NB4 (cell line): ENCODE measurements around the gene GPR35.

ENCODE experiments used
- DNase-seq: peaks from one replicate; pipeline ENCODE4 v3.0.0; 2010; ENCODE audit warnings: low read depth
- H3K4me3 ChIP-seq: one replicate; pipeline ENCODE4 v1.5.1; 2011; ENCODE audit warnings: mild to moderate bottlenecking, low read depth, low read length, moderate library complexity
- CTCF ChIP-seq: IDR thresholded peaks from one replicate; pipeline ENCODE4 v1.5.1; 2012; ENCODE audit warnings: low read depth, low read length
- MYC ChIP-seq: IDR thresholded peaks from 2 replicates; pipeline ENCODE4 v1.6.1; 2011; ENCODE audit warnings: low read depth, low read length
- POLR2A ChIP-seq: IDR thresholded peaks from 2 replicates; pipeline ENCODE4 v1.6.1; 2011; ENCODE audit warnings: mild to moderate bottlenecking; ENCODE audit not compliant: insufficient read length; ENCODE audit errors: extremely low read depth
- TF ChIP-seq, protein P1 (sequence below): IDR thresholded peaks from 2 replicates; pipeline ENCODE4 v1.6.1; 2011; ENCODE audit warnings: low read depth, low read length

Gene GPR35

DNA sequence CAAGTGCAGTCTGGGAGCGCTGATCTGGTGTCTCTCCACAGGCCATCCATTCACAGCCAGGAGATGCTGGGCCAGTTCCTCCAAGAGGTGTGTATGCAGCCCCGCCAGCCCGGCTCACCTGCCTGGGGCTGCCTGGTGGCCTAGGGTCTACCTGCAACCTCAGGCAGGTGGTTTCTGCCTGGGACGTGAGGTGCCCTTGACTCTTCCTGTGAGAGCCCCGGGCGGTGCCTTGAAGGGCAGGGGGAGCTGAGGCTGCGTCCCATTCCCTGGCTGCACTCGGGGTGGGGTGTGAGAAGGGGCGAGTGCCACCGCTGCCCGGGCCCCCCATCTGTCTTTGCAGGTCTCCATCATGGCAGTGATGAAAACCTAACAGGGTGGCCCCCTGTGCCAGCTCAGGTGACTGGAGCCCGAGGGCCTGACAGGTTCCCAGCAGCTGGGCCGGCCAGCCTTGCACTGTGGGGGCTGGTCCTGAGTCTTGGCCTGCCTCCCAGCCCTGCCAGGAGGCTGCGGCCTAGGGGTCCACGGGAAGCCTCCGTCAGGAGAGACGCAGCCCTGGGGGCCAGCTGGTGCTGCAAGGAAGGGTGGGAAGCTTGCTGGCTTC, 26.9 kb upstream of the GPR35 start:
- no peak overlapping the region for H3K4me3 ChIP-seq
- TF ChIP-seq POLR2A (no peak), CTCF (no peak), MYC (no peak)
- TF ChIP-seq, protein P1, sequence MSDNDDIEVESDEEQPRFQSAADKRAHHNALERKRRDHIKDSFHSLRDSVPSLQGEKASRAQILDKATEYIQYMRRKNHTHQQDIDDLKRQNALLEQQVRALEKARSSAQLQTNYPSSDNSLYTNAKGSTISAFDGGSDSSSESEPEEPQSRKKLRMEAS: no peak
- no peak for DNase-seq

DNA sequence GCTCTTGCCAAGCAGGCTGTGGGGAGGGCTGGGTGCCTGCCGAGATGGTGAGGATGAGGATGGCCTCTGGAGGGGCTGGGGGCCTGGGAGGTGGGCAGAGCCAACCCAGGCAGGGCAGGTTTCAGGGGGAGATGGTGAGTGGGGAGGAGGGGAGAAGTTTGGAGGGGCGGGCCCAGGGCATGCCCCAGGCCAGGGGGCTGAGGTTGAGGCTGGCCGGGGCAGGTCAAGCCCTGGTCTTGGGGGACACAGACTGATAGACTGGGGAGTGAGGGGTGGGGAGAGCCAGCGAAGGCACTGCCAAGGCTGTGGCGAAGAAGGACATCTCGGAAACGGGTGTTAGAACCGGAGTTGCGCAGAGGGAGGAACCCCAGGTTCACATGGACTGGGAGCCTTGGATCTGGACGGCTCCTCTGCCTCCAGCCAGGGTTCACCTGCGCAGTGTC, 26.1 kb upstream of the GPR35 start:
- DNase-seq: no peak
- TF ChIP-seq, protein P1: no peak
- TF ChIP-seq MYC (no peak), CTCF (no peak), POLR2A (no peak)

DNA sequence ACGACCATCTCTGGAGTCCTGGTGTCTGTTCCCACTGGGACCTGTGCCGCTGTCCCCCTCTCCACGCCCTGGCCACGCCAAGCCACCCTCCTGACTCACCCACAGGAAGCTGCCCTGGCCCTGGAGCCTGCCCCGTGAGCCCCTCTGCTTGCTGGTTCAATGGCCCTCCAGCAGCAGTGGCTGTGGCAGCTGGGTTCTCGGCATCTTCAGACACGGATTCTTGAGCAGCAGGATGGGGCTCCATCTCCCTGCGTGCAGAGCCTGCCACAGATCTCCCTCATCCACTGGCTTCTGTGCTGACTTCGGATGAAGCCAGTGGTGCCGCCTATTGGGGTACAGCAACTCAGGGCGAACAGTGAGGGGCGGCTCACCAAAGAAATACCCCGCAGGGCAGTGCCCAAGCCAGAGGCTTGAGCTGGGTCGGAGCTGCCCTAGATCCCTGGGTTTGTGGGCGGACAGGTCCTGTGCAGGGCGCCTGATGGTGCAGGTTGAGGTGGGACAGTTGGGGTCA, 24.8 kb upstream of the GPR35 start:
- DNase-seq: no peak
- no peak overlapping the region for H3K4me3 ChIP-seq
- TF ChIP-seq, protein P1: no peak
- TF ChIP-seq CTCF (no peak), MYC (no peak), POLR2A (no peak)

More for the DNA sequence above, 26.1 kb upstream of the GPR35 start:
- H3K4me3 ChIP-seq: no peak overlapping the region

GRCh38 chr2:240601061-240601830, 24.0 kb upstream of the GPR35 start:
- no peak overlapping the region for H3K4me3 ChIP-seq
- TF ChIP-seq POLR2A (no peak), CTCF (no peak), MYC (no peak)
- TF ChIP-seq, protein P1: no peak
- no peak for DNase-seq

- TF ChIP-seq, protein P1: no peak
- no peak for TF ChIP-seq POLR2A
- TF ChIP-seq CTCF: no peak
- TF ChIP-seq MYC: no peak
- no peak for DNase-seq
These were observed 23.5 kb upstream of the GPR35 start for GRCh38 chr2:240601831-240602160.

More at GRCh38 chr2:240601831-240602160, 23.5 kb upstream of the GPR35 start:
- H3K4me3 ChIP-seq: no peak overlapping the region
